ENCODE measurements around the gene SNRPD3. TPM values are rescaled to one million over a fixed set of nuclear protein-coding genes. Genes with fewer than 3 reads are reported as not detected.
A peak's percentile ranks its signal among the peaks of the same experiment; 100 is the strongest.

Gene SNRPD3
- total and polyA plus RNA-seq, 12 donors, result 55.7 to 223 (median 87.8) TPM

DNA sequence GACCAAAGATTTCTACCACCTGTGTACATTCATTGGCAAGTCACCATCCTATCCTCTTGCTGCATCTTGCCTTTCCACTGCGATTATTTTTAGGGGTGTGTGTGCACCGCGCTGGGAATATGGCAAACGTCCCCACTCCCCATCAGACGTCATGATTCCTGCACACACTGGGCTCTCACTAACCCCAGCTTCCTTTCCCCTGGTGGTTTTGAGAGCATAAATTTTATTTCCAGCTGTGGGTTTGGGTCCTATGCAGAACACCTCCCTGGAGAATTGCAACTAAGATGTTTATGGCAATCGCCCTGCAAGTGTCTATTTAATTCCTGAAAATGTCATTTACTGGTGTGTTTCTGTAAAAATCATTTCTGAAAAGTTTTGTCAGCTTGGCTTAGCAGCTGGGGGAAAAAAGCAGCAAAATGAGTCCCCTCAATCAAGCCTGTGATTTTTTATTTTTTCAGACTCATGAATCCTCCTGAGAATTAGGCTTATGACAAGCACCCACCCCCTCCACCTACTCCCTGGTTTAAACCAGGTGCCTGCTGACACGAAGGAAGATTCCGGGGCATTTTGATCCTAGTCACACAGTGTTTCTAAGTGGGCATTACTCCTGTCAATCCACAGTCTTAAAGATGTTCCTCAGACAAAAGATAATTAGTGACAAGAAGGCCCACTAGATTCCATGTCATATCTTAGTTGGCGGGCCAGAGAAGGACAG is 36.9 kb upstream of the SNRPD3 start:
- Histone ChIP-seq H3K4me1 (replicated peaks in 1 of 2) (peaks cover 0 to 6% of the 10 kb centered on the region in 2 donors), H3K4me3 (no peak overlapping the region), H3K36me3 (replicated peaks in 1 of 2) (no peaks in the 10 kb centered on the region), H3K27ac (no peak overlapping the region), H3K9me3 (replicated peaks in 1 of 3) (no peaks in the 10 kb centered on the region), H3K27me3 (no peaks in the 10 kb centered on the region)
- 73 to 81% (median 75%) methylated on average over 8 to 9 of the region's 9 CpGs for WGBS, 4 donors
- intact Hi-C loops (cut with DNase I), result no loop called here
- TF ChIP-seq, protein P1, sequence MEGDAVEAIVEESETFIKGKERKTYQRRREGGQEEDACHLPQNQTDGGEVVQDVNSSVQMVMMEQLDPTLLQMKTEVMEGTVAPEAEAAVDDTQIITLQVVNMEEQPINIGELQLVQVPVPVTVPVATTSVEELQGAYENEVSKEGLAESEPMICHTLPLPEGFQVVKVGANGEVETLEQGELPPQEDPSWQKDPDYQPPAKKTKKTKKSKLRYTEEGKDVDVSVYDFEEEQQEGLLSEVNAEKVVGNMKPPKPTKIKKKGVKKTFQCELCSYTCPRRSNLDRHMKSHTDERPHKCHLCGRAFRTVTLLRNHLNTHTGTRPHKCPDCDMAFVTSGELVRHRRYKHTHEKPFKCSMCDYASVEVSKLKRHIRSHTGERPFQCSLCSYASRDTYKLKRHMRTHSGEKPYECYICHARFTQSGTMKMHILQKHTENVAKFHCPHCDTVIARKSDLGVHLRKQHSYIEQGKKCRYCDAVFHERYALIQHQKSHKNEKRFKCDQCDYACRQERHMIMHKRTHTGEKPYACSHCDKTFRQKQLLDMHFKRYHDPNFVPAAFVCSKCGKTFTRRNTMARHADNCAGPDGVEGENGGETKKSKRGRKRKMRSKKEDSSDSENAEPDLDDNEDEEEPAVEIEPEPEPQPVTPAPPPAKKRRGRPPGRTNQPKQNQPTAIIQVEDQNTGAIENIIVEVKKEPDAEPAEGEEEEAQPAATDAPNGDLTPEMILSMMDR (IDR thresholded peaks at IDR 0.05), result no peak
- no peak for TF ChIP-seq POLR2A (IDR thresholded peaks at IDR 0.05)
- no peak for DNase-seq

DNA sequence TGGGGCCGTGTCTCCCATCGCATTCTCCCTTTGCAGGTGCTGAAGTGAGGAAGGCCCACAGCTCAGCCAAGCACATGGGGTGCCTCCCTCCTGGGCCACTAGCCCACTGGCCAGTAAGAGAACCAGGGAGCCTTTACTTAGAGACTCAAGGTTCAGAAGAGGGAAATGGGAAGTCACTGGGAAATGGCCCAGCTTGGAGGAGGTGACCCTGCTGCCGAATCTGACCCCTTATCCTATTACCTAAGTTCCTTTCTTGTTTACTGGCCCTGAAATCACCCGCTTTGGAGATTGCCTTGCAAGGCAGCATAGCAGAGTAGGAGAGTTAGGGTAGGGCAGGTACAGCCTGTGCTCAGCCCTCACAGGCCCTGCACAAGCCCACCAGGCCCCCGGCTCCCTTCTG is 36.3 kb upstream of the SNRPD3 start:
- H3K27me3 ChIP-seq, result no peaks in the 10 kb centered on the region
- no peak overlapping the region for H3K27ac ChIP-seq
- no peaks in the 10 kb centered on the region for H3K9me3 ChIP-seq (replicated peaks in 1 of 3)
- no peak overlapping the region for H3K4me3 ChIP-seq
- H3K4me1 ChIP-seq (replicated peaks in 1 of 2), result peaks cover 0 to 6% of the 10 kb centered on the region in 2 donors
- 73 to 93% (median 89%) methylated on average over 3 to 5 of the region's 5 CpGs for WGBS, 4 donors
- no peaks in the 10 kb centered on the region for H3K36me3 ChIP-seq (replicated peaks in 1 of 2)
- no peak for DNase-seq
- intact Hi-C loops (cut with DNase I), result no loop called here
- TF ChIP-seq, protein P1 (IDR thresholded peaks at IDR 0.05), result no peak
- no peak for TF ChIP-seq POLR2A (IDR thresholded peaks at IDR 0.05)

DNA sequence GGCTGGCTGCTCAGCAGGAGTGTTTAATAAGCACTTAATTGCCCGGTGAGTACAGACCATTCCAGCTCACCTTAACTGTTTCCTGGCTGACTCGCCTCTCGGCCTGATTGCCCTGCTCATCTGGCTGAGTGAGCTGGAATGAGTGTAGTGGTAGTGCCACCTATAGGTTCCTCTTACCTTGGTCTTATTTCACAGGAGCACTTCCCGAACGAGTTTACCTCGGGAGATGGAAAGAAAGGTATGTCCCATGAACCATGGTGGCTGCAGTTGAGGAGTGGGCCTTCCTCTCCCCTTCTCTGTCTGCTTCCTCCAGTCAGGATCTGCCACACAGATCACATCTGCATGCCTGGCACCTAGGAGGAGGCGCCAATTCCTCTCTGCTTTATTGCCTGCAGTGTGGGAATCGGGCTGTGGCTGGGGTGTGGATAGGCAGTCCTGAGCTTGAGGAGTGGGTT is 34.0 kb upstream of the SNRPD3 start:
- WGBS, 4 donors, result 36 to 42% (median 37%) methylated on average over 8 of the region's 8 CpGs
- H3K36me3 ChIP-seq (replicated peaks in 1 of 2), result no peaks in the 10 kb centered on the region
- H3K27ac ChIP-seq, result no peak overlapping the region
- TF ChIP-seq POLR2A (IDR thresholded peaks at IDR 0.05), result no peak
- TF ChIP-seq, protein P1 (IDR thresholded peaks at IDR 0.05), result peak in 5 of 6 experiments; percentile 27 to 48 (median 36)
- DNase-seq, result peak in 2 of 7 donors; percentile 23 to 82
- peaks cover 0 to 6% of the 10 kb centered on the region in 2 donors for H3K4me1 ChIP-seq (replicated peaks in 1 of 2)
- no peaks in the 10 kb centered on the region for H3K9me3 ChIP-seq (replicated peaks in 1 of 3)
- H3K4me3 ChIP-seq, result no peak overlapping the region
- intact Hi-C loops (cut with DNase I), result loop anchor here (5.0 to 10.0 kb wide), 2 partner anchors 100 to 197 kb away; no protein-coding TSS in a partner anchor
- no peaks in the 10 kb centered on the region for H3K27me3 ChIP-seq

DNA sequence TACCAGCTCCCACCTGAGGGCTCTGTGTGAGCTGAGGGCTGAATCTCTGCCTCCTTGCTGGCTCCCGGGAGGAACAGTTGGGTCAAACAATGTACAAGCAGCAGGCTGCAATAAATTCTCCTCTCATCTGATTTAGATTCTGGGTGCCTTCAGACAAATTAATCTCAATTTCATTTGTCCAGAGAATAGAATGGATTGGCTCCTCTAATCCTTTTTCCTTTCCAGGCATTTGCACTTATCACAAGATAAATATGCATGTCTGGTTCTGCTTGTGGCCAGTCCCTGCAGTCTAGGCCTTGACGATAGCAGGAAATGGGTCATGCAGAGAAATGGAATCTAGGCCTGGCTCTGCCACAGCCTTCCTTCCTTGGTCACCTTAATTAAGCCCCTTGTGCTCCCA is 31.9 kb upstream of the SNRPD3 start:
- intact Hi-C loops (cut with DNase I), result loop anchor here (5.0 to 10.0 kb wide), 2 partner anchors 102 to 199 kb away; no protein-coding TSS in a partner anchor
- DNase-seq, result peak in 1 of 7 donors; percentile 23
- Histone ChIP-seq H3K4me3 (no peak overlapping the region), H3K4me1 (replicated peaks in 1 of 2) (peaks cover 0 to 6% of the 10 kb centered on the region in 2 donors), H3K9me3 (replicated peaks in 1 of 3) (no peaks in the 10 kb centered on the region), H3K27me3 (no peaks in the 10 kb centered on the region), H3K27ac (peak overlapping the region in 2 of 5 donors; percentile 46 to 59), H3K36me3 (replicated peaks in 1 of 2) (no peaks in the 10 kb centered on the region)
- TF ChIP-seq, protein P1 (IDR thresholded peaks at IDR 0.05), result no peak
- TF ChIP-seq POLR2A (IDR thresholded peaks at IDR 0.05), result no peak
- 34 to 59% (median 45%) methylated on average over 2 of the region's 2 CpGs for WGBS, 4 donors
